HepG2 (cell line): ENCODE measurements around the gene CHRM2. TPM values are rescaled to one million over a fixed set of nuclear protein-coding genes. Genes with fewer than 3 reads are reported as not detected.

ENCODE experiments used
- ATAC-seq: fragments of 200-7000 bp; cut with Tn5 transposase; 3 replicates; pipeline ENCODE4 v1.9.1; 2020; ENCODE audit warnings: mild to moderate bottlenecking, moderate library complexity
- BruUV-seq: library from RNA; stranded (reverse); fragments of 400-500 nt; replicated peaks from 2 replicates; lab custom pipeline; 2021; lab: Mats Ljungman, UMichigan
- CTCF ChIA-PET: fragments of 300-600 bp; formaldehyde crosslinking; extraction: SDS; loops from one replicate; lab custom pipeline; 2021; ENCODE audit warnings: low total read pairs, inconsistent platforms, low intra/inter-chr PET ratio; lab: Yijun Ruan, JAX
- POLR2A ChIA-PET: fragments of 350-600 bp; sonication (Branson Sonifier 250); formaldehyde crosslinking; loops from one replicate; lab custom pipeline; 2020; ENCODE audit warnings: antibody characterized with exemption, inconsistent platforms; lab: Yijun Ruan, JAX
- DNase-seq: peaks from one replicate; pipeline ENCODE4 v3.0.0-alpha.2; 2015; ENCODE audit warnings: low spot score
- FAIRE-seq: peaks from 3 replicates; lab custom pipeline; 2011; peaks lifted over from hg19 to GRCh38; lab: Jason Lieb, UNC
- H2AFZ ChIP-seq: one replicate; pipeline ENCODE4 v1.6.1; 2011; ENCODE audit warnings: low read length, inconsistent platforms
- H3K27ac ChIP-seq: fragments of 300-600 bp; 3 replicates; pipeline ENCODE4 v1.8.0; 2011; ENCODE audit warnings: mixed run types, mild to moderate bottlenecking, mixed read lengths, low read length, inconsistent platforms; ENCODE audit not compliant: insufficient read depth; ENCODE audit errors: extremely low read length
- H3K27me3 ChIP-seq, 2 experiments: fragments of 200-600 bp in 1 of 2; 2 replicates in 1 of 2; 3 replicates in 1 of 2; pipeline versions ENCODE4 v1.6.0 to v1.8.0; 2011; ENCODE audit warnings: low read length in 2 of 2, mild to moderate bottlenecking in 2 of 2, moderate library complexity in 2 of 2, inconsistent platforms in 1 of 2; ENCODE audit not compliant: insufficient read depth in 2 of 2, control insufficient read depth in 1 of 2
- H3K36me3 ChIP-seq, 2 experiments: fragments of 200-600 bp in 1 of 2; replicated peaks in 1 of 2; 2 replicates in 1 of 2; 3 replicates in 1 of 2; pipeline versions ENCODE4 v1.5.1 to v1.8.0; 2011; ENCODE audit warnings: low read length in 2 of 2, inconsistent platforms in 1 of 2; ENCODE audit not compliant: insufficient read depth in 2 of 2, control insufficient read depth in 1 of 2
- H3K4me1 ChIP-seq: 2 replicates; pipeline ENCODE4 v1.5.1; 2012; ENCODE audit warnings: low read length, inconsistent platforms; ENCODE audit not compliant: insufficient read depth
- H3K4me2 ChIP-seq: 2 replicates; pipeline ENCODE4 v1.6.0; 2011; ENCODE audit warnings: low read depth, low read length, inconsistent platforms
- H3K4me3 ChIP-seq, 3 experiments: fragments of 200-600 bp in 1 of 3; sonication (generic), shearing (Covaris generic) in 1 of 3; replicated peaks in 1 of 3; 2 replicates each; pipeline ENCODE4 v1.5.1; 2011 to 2016; ENCODE audit warnings: low read length in 3 of 3, inconsistent platforms in 2 of 3, low read depth in 2 of 3, mild to moderate bottlenecking in 2 of 3, control low read depth in 1 of 3, mixed read lengths in 1 of 3; ENCODE audit not compliant: insufficient read depth in 1 of 3
- H3K79me2 ChIP-seq: one replicate; pipeline ENCODE4 v1.6.1; 2011; ENCODE audit warnings: low read length, inconsistent platforms; ENCODE audit not compliant: insufficient read depth
- H3K9ac ChIP-seq: 2 replicates; pipeline ENCODE4 v1.6.0; 2011; ENCODE audit warnings: mild to moderate bottlenecking, low read depth, low read length, inconsistent platforms; ENCODE audit not compliant: insufficient read depth
- H3K9me3 ChIP-seq: 2 replicates; pipeline ENCODE4 v1.5.1; 2012; ENCODE audit warnings: mild to moderate bottlenecking, low read length
- H4K20me1 ChIP-seq: 2 replicates; pipeline ENCODE4 v1.6.0; 2011; ENCODE audit warnings: inconsistent platforms, mild to moderate bottlenecking, low read length, moderate library complexity; ENCODE audit not compliant: insufficient read depth
- CBFB ChIP-seq: sonication (generic); formaldehyde crosslinking; IDR thresholded peaks from 2 replicates; pipeline ENCODE4 v1.4.0; 2020; ENCODE audit warnings: missing genetic modification reagents
- HDAC2 ChIP-seq: sonication (generic); formaldehyde crosslinking; IDR thresholded peaks from 2 replicates; pipeline ENCODE4 v1.4.0; 2020; ENCODE audit warnings: missing genetic modification reagents
- IKZF5 ChIP-seq: IDR thresholded peaks from 2 replicates; pipeline ENCODE4 v1.6.1; 2018; ENCODE audit warnings: missing genetic modification reagents, mild to moderate bottlenecking, missing compliant biosample characterization
- KLF12 ChIP-seq: sonication (generic); formaldehyde crosslinking; IDR thresholded peaks from 2 replicates; pipeline ENCODE4 v1.4.0; 2020; ENCODE audit warnings: missing genetic modification reagents, borderline replicate concordance
- KLF6 ChIP-seq: IDR thresholded peaks from 2 replicates; pipeline ENCODE4 v1.8.0; 2016; ENCODE audit warnings: missing biosample characterization, missing genetic modification reagents
- NCOR1 ChIP-seq: fragments of 200-600 bp; sonication (generic); IDR thresholded peaks from 2 replicates; pipeline ENCODE4 v1.7.0; 2017; ENCODE audit warnings: antibody characterized with exemption, low read length, borderline replicate concordance
- NFATC3 ChIP-seq: sonication (generic); formaldehyde crosslinking; IDR thresholded peaks from 2 replicates; pipeline ENCODE4 v1.5.1; 2020; ENCODE audit warnings: mild to moderate bottlenecking, missing genetic modification reagents
- RBAK ChIP-seq: sonication (generic); formaldehyde crosslinking; IDR thresholded peaks from 2 replicates; pipeline ENCODE4 v1.5.1; 2020; ENCODE audit warnings: mild to moderate bottlenecking, missing genetic modification reagents
- RELA ChIP-seq: sonication (generic); formaldehyde crosslinking; IDR thresholded peaks from 2 replicates; pipeline ENCODE4 v1.4.0; 2020; ENCODE audit warnings: missing genetic modification reagents
- SAP130 ChIP-seq: IDR thresholded peaks from 2 replicates; pipeline ENCODE4 v1.6.1; 2016; ENCODE audit warnings: low read depth
- SATB2 ChIP-seq: sonication (generic); formaldehyde crosslinking; IDR thresholded peaks from 2 replicates; pipeline ENCODE4 v1.5.0; 2020; ENCODE audit warnings: missing genetic modification reagents
- SMAD9 ChIP-seq: sonication (generic); formaldehyde crosslinking; IDR thresholded peaks from 2 replicates; pipeline ENCODE4 v1.5.1; 2020; ENCODE audit warnings: mild to moderate bottlenecking, missing genetic modification reagents
- ZNF574 ChIP-seq: sonication (generic); formaldehyde crosslinking; IDR thresholded peaks from 2 replicates; pipeline ENCODE4 v1.4.0; 2020; ENCODE audit warnings: missing genetic modification reagents
- ZNF782 ChIP-seq: sonication (generic); formaldehyde crosslinking; IDR thresholded peaks from 2 replicates; pipeline ENCODE4 v1.4.0; 2020; ENCODE audit warnings: missing genetic modification reagents, mild to moderate bottlenecking, borderline replicate concordance
- ZSCAN25 ChIP-seq: sonication (generic); formaldehyde crosslinking; IDR thresholded peaks from 2 replicates; pipeline ENCODE4 v1.8.0; 2022; ENCODE audit warnings: mild to moderate bottlenecking, missing genetic modification reagents
- ZSCAN30 ChIP-seq: sonication (generic); formaldehyde crosslinking; IDR thresholded peaks from 2 replicates; pipeline ENCODE4 v1.5.0; 2020; ENCODE audit warnings: mild to moderate bottlenecking, missing genetic modification reagents
- WGBS: methylation state at CpG from one replicate; pipeline ENCODE4 v1.1.6; 2017; ENCODE audit warnings: low lambda C conversion rate; 5-methylcytosine and 5-hydroxymethylcytosine counted together
- in situ Hi-C: cut with HindIII; loops from 2 replicates; pipeline ENCODE4 v1.10.0; 2017; ENCODE audit warnings: low pct_unique_long_range_greater_than_20kb; ENCODE audit not compliant: extremely low pct_ligation_motif_present
- intact Hi-C: fragments of 100-400 bp; cut with micrococcal nuclease; formaldehyde crosslinking; loops from one replicate; pipeline ENCODE4 v1.10.0; 2022; ENCODE audit not compliant: unreplicated experiment
- polyA plus RNA-seq, 8 experiments: library from polyadenylated mRNA; depleted of rRNA in 3 of 8; stranded (reverse) in 7 of 8; unstranded in 1 of 8; fragments of >200 nt; fragmentation: Illumina TruSeq in 4 of 8; extraction: Trizol in 4 of 8; gene quantifications; 2 replicates each; pipeline versions ENCODE4 v1.2.1 to v1.2.3, GENCODE V29; 2011 to 2016; ENCODE audit warnings: low read depth in 4 of 8, missing spikeins in 1 of 8, mixed read lengths in 1 of 8; ENCODE audit not compliant: insufficient read depth in 1 of 8
- total RNA-seq, 5 experiments: library from RNA; depleted of rRNA; stranded (reverse); fragments of >200 nt; fragmentation: Illumina TruSeq; extraction: Trizol; gene quantifications; 2 replicates each; pipeline ENCODE4 v1.2.3, GENCODE V29; 2016; ENCODE audit warnings: low read depth in 1 of 5
- TF ChIP-seq, protein P1 (sequence below): sonication (generic); formaldehyde crosslinking; IDR thresholded peaks from 2 replicates; pipeline ENCODE4 v1.9.0; 2021; ENCODE audit warnings: mild to moderate bottlenecking, missing genetic modification reagents

The CHRM2 gene
- total and polyA plus RNA-seq, 2 of the 13 experiments (the other 11 are each of a cell fraction or from before 2014, with no cell fraction given), result not detected

DNA sequence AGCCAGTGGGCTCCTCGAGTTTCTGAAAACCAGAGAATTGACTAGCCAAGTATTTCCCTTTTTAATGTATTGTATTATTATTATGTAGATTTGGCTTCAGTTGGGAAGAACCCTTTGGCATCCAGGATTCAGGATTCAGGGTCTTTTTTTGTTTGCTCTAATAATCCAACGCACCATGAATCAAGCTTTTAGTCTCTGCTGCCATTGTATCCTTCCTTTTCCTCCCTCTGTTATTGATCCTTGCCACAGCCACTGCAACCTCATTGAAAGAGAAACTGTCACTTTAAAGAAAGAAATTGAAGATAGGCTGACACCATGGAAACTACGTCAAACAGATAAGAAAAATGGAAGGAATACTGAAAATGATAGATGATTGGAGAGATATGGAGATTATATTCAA, 150.0 kb downstream of the CHRM2 start:
- H3K79me2 ChIP-seq, result no peaks in the 10 kb centered on the region
- DNase-seq (no peak), ATAC-seq (no peak), FAIRE-seq (no peak)
- no peaks in the 10 kb centered on the region for H3K4me1 ChIP-seq
- H4K20me1 ChIP-seq, result no peaks in the 10 kb centered on the region
- no peak overlapping the region for H3K4me3 ChIP-seq
- intact Hi-C loops, result no loop called here
- WGBS, result 13% methylated on average over 3 of the region's 3 CpGs
- no peaks in the 10 kb centered on the region for H3K27me3 ChIP-seq
- in situ Hi-C loops, result no loop called here
- no peak overlapping the region for H3K4me2 ChIP-seq
- ChIA-PET POLR2A (no interaction called here), CTCF (no interaction called here)
- H3K9me3 ChIP-seq, result no peaks in the 10 kb centered on the region
- H3K27ac ChIP-seq, result no peak overlapping the region
- H3K9ac ChIP-seq, result no peak overlapping the region
- H2AFZ ChIP-seq, result no peak overlapping the region
- BruUV-seq, result no TSS peak
- H3K36me3 ChIP-seq, result no peaks in the 10 kb centered on the region
- TF ChIP-seq IKZF5 (CRISPR knock-in tag) (no peak), ZSCAN25 (CRISPR knock-in tag) (no peak), HDAC2 (CRISPR knock-in tag) (no peak), KLF6 (CRISPR knock-in tag) (no peak), NFATC3 (CRISPR knock-in tag) (no peak), NCOR1 (no peak), RELA (no peak), ZSCAN30 (CRISPR knock-in tag) (no peak), SMAD9 (CRISPR knock-in tag) (no peak), RBAK (CRISPR knock-in tag) (no peak), KLF12 (CRISPR knock-in tag) (no peak), ZNF574 (CRISPR knock-in tag) (no peak), ZNF782 (CRISPR knock-in tag) (no peak), SATB2 (CRISPR knock-in tag) (no peak), SAP130 (CRISPR knock-in tag) (no peak), CBFB (CRISPR knock-in tag) (no peak)
- TF ChIP-seq, protein P1, sequence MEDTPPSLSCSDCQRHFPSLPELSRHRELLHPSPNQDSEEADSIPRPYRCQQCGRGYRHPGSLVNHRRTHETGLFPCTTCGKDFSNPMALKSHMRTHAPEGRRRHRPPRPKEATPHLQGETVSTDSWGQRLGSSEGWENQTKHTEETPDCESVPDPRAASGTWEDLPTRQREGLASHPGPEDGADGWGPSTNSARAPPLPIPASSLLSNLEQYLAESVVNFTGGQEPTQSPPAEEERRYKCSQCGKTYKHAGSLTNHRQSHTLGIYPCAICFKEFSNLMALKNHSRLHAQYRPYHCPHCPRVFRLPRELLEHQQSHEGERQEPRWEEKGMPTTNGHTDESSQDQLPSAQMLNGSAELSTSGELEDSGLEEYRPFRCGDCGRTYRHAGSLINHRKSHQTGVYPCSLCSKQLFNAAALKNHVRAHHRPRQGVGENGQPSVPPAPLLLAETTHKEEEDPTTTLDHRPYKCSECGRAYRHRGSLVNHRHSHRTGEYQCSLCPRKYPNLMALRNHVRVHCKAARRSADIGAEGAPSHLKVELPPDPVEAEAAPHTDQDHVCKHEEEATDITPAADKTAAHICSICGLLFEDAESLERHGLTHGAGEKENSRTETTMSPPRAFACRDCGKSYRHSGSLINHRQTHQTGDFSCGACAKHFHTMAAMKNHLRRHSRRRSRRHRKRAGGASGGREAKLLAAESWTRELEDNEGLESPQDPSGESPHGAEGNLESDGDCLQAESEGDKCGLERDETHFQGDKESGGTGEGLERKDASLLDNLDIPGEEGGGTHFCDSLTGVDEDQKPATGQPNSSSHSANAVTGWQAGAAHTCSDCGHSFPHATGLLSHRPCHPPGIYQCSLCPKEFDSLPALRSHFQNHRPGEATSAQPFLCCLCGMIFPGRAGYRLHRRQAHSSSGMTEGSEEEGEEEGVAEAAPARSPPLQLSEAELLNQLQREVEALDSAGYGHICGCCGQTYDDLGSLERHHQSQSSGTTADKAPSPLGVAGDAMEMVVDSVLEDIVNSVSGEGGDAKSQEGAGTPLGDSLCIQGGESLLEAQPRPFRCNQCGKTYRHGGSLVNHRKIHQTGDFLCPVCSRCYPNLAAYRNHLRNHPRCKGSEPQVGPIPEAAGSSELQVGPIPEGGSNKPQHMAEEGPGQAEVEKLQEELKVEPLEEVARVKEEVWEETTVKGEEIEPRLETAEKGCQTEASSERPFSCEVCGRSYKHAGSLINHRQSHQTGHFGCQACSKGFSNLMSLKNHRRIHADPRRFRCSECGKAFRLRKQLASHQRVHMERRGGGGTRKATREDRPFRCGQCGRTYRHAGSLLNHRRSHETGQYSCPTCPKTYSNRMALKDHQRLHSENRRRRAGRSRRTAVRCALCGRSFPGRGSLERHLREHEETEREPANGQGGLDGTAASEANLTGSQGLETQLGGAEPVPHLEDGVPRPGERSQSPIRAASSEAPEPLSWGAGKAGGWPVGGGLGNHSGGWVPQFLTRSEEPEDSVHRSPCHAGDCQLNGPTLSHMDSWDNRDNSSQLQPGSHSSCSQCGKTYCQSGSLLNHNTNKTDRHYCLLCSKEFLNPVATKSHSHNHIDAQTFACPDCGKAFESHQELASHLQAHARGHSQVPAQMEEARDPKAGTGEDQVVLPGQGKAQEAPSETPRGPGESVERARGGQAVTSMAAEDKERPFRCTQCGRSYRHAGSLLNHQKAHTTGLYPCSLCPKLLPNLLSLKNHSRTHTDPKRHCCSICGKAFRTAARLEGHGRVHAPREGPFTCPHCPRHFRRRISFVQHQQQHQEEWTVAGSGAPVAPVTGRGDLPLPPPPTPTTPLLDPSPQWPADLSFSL (CRISPR knock-in tag), result no peak
